Sigmoid colon (tissue), 7 donors: ENCODE data around the gene SPATA31C1. TPM values are rescaled to one million over a fixed set of nuclear protein-coding genes. Genes with fewer than 3 reads are reported as not detected.
"Not testable (repeated sequence)": the region's sequence is repeated elsewhere in the genome, so short reads cannot be mapped to it uniquely, and the experiment has no call there.

ENCODE experiments used
- DNase-seq: peaks from one replicate; pipeline ENCODE4 v3.0.0-alpha.2; 2019
- H3K27ac ChIP-seq, 4 donors: fragments of 200-600 bp; sonication (generic); one replicate each; pipeline ENCODE4 v1.5.1; 2016 to 2019; ENCODE audit warnings: mild to moderate bottlenecking in 1 of 4
- H3K27me3 ChIP-seq, 3 donors: fragments of 200-600 bp; sonication (generic); one replicate each; pipeline ENCODE4 v1.5.1; 2019; ENCODE audit warnings: mild to moderate bottlenecking in 1 of 3
- H3K36me3 ChIP-seq, 4 donors: fragments of 200-600 bp; sonication (generic); one replicate each; pipeline ENCODE4 v1.5.1; 2016 to 2019
- H3K4me1 ChIP-seq, 4 donors: fragments of 200-600 bp; sonication (generic); one replicate each; pipeline ENCODE4 v1.5.1; 2017 to 2019
- H3K4me3 ChIP-seq, 4 donors: fragments of 200-600 bp; sonication (generic); one replicate each; pipeline ENCODE4 v1.5.1; 2017 to 2019; ENCODE audit warnings: mild to moderate bottlenecking in 2 of 4, moderate library complexity in 1 of 4
- H3K9me3 ChIP-seq, 4 donors: fragments of 200-600 bp in 3 of 4; sonication (generic) in 3 of 4; one replicate each; pipeline versions ENCODE4 v1.5.1 to v1.6.1; 2013 to 2019
- CTCF ChIP-seq, 4 experiments: fragments of 450-650 bp in 3 of 4; fragments of 200-600 bp in 1 of 4; IDR thresholded peaks; one replicate each; pipeline ENCODE4 v1.5.1; 2016 to 2019; ENCODE audit warnings: antibody characterized with exemption in 4 of 4, mild to moderate bottlenecking in 3 of 4, moderate library complexity in 2 of 4
- EP300 ChIP-seq, 4 donors: sonication (generic); formaldehyde crosslinking; IDR thresholded peaks; one replicate each; pipeline ENCODE4 v1.6.1; 2017; ENCODE audit warnings: antibody characterized with exemption in 4 of 4
- POLR2A ChIP-seq, 2 donors: fragments of 450-650 bp; IDR thresholded peaks; one replicate each; pipeline ENCODE4 v1.6.1; 2016; ENCODE audit warnings: antibody characterized with exemption in 2 of 2, mild to moderate bottlenecking in 2 of 2, moderate library complexity in 2 of 2
- POLR2AphosphoS5 ChIP-seq, 4 donors: sonication (generic); formaldehyde crosslinking; IDR thresholded peaks; one replicate each; pipeline ENCODE4 v1.6.1; 2017; ENCODE audit warnings: antibody characterized with exemption in 4 of 4
- WGBS, 2 donors: extraction: QIAGEN DNeasy Blood & Tissue Kit; methylation state at CpG; one replicate each; pipeline ENCODE4 v1.1.7; 2013; 5-methylcytosine and 5-hydroxymethylcytosine counted together
- intact Hi-C: fragments of 100-400 bp; cut with DNase I; formaldehyde crosslinking; loops from one replicate; pipeline ENCODE4 v1.15.1; 2023
- polyA plus RNA-seq, 3 donors: library from polyadenylated mRNA; stranded (reverse); fragments of 200-250 nt; gene quantifications; one replicate each; pipeline ENCODE4 v1.2.3, GENCODE V29; 2013
- total RNA-seq, 4 donors: library from RNA; depleted of rRNA; stranded (reverse); fragments of >200 nt; gene quantifications; one replicate each; pipeline ENCODE4 v1.1.0, GENCODE V29; 2016
- donor health status: healthy with polysubstance abuse.
- donor health status: Bipolar disorder and iron deficiency.
- donor health status: healthy.

The SPATA31C1 gene
- total RNA-seq (not detected), polyA plus RNA-seq (not detected)

GRCh38 chr9:87917662-87918061 is at the start of gene SPATA31C1:
SPATA31C1 (plus strand) TSS chr9:87917962.
- no CpG with 5 or more reads among the region's 8 CpGs for WGBS, 2 donors
- intact Hi-C loops, H3K36me3 ChIP-seq: not testable (repeated sequence)

GRCh38 chr9:87868175-87868574 is 49.6 kb upstream of the SPATA31C1 start:
- no peak overlapping the region for H3K27ac ChIP-seq
- H3K4me1 ChIP-seq, result peaks cover 0 to 31% (median 21%) of the 10 kb centered on the region in 4 donors
- intact Hi-C loops, result no loop called here
- H3K4me3 ChIP-seq, result no peak overlapping the region
- no peaks in the 10 kb centered on the region for H3K27me3 ChIP-seq
- WGBS, 2 donors, result 94 to 97% methylated on average over 9 of the region's 9 CpGs
- no peaks in the 10 kb centered on the region for H3K36me3 ChIP-seq
- H3K9me3 ChIP-seq, result no peaks in the 10 kb centered on the region
- TF ChIP-seq CTCF (IDR thresholded peaks at IDR 0.05), result no peak
- no peak for TF ChIP-seq EP300 (IDR thresholded peaks at IDR 0.05)
- no peak for TF ChIP-seq POLR2A (IDR thresholded peaks at IDR 0.05)
- TF ChIP-seq POLR2AphosphoS5 (IDR thresholded peaks at IDR 0.05), result no peak
- DNase-seq, result no peak

More at GRCh38 chr9:87917662-87918061, at the start of gene SPATA31C1:
- H3K4me1 ChIP-seq, H3K9me3 ChIP-seq, H3K27ac ChIP-seq, H3K27me3 ChIP-seq, DNase-seq, H3K4me3 ChIP-seq: not testable (repeated sequence)

- Histone ChIP-seq H3K4me3 (no peak overlapping the region), H3K4me1 (peaks cover 0 to 36% (median 26%) of the 10 kb centered on the region in 4 donors), H3K27ac (no peak overlapping the region), H3K27me3 (no peaks in the 10 kb centered on the region), H3K36me3 (no peaks in the 10 kb centered on the region), H3K9me3 (no peaks in the 10 kb centered on the region)
- 88 to 92% methylated on average over 3 of the region's 3 CpGs for WGBS, 2 donors
- TF ChIP-seq POLR2AphosphoS5 (IDR thresholded peaks at IDR 0.05) (no peak), POLR2A (IDR thresholded peaks at IDR 0.05) (no peak), CTCF (IDR thresholded peaks at IDR 0.05) (no peak), EP300 (IDR thresholded peaks at IDR 0.05) (no peak)
- intact Hi-C loops, result no loop called here
- no peak for DNase-seq
These were observed 49.1 kb upstream of the SPATA31C1 start for GRCh38 chr9:87868635-87869034.

- 91 to 94% methylated on average over 11 of the region's 11 CpGs for WGBS, 2 donors
- H3K4me1 ChIP-seq, result peaks cover 0 to 41% (median 30%) of the 10 kb centered on the region in 4 donors
- H3K9me3 ChIP-seq, result no peaks in the 10 kb centered on the region
- no peak overlapping the region for H3K4me3 ChIP-seq
- DNase-seq, result no peak
- H3K27me3 ChIP-seq, result no peaks in the 10 kb centered on the region
- H3K27ac ChIP-seq, result no peak overlapping the region
- H3K36me3 ChIP-seq, result no peaks in the 10 kb centered on the region
- TF ChIP-seq CTCF (IDR thresholded peaks at IDR 0.05) (no peak), POLR2A (IDR thresholded peaks at IDR 0.05) (no peak), POLR2AphosphoS5 (IDR thresholded peaks at IDR 0.05) (no peak), EP300 (IDR thresholded peaks at IDR 0.05) (no peak)
- intact Hi-C loops, result no loop called here
These were observed 48.7 kb upstream of the SPATA31C1 start for GRCh38 chr9:87869082-87869481.

GRCh38 chr9:87871425-87872078 is 46.2 kb upstream of the SPATA31C1 start:
- intact Hi-C loops, result no loop called here
- no peak for TF ChIP-seq CTCF (IDR thresholded peaks at IDR 0.05)
- TF ChIP-seq POLR2AphosphoS5 (IDR thresholded peaks at IDR 0.05), result no peak
- TF ChIP-seq EP300 (IDR thresholded peaks at IDR 0.05), result no peak
- TF ChIP-seq POLR2A (IDR thresholded peaks at IDR 0.05), result no peak
- no peak overlapping the region for H3K4me3 ChIP-seq
- H3K27ac ChIP-seq, result peak overlapping the region in 3 of 4 donors; percentile 79 to 84 (median 80)
- no peak for DNase-seq
- no peaks in the 10 kb centered on the region for H3K9me3 ChIP-seq
- H3K27me3 ChIP-seq, result no peaks in the 10 kb centered on the region
- no peaks in the 10 kb centered on the region for H3K36me3 ChIP-seq
- WGBS, 2 donors, result 91 to 94% methylated on average over 7 of the region's 7 CpGs
- peaks cover 0 to 65% (median 39%) of the 10 kb centered on the region in 4 donors for H3K4me1 ChIP-seq
